CD4-positive, alpha-beta T cell treated with Interleukin-21 for 1 hour (primary cell): ENCODE data around the gene NRM.
"Not testable (repeated sequence)": the region's sequence is repeated elsewhere in the genome, so short reads cannot be mapped to it uniquely, and the experiment has no call there.

Experiments used
- DNase-seq: peaks from one replicate; pipeline ENCODE4 v3.0.0-alpha.2; 2020

NRM gene

GRCh38 chr6:30687659-30688431, 2.9 kb downstream of the NRM start:
- no peak for DNase-seq

DNA sequence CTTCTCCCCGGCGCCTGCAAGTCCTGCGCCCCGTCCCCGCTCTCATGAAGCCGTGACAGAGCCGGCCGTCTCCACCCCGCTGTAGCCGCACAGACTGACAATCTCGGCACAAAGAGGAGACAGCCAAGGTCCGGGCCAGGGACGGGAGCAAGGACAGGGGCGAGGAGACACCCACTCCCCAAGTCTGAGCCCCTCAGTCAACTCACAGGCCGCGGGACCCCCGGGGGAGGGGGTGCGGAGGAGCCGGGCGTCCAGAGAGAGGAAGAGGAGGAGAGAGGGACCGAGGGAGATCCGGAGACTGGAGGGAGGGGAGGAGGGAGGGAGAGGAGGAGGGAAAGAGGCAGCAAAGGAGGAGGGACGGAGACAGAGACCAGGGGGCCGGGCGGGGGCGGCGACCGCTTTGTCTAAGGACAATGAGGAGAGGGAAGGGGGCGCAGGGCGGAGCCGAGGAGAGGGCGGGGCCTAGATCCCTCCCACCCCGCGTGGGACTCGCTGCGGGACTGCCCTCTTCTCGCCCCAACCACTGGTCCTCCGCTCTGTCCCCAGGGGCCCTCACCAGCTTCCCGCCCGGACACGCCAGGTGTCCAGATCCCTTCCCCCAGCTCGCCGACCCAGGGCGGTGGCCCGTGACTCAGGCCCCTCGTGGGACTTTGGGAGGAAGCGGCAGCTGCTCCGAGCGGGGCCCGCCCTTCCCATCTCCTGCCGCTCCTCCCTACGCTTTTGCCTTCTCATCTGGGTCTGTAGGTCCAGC, 3.7 kb downstream of the NRM start:
- peak; percentile 82 for DNase-seq

- peak; percentile 87 for DNase-seq
These were observed 4.5 kb downstream of the NRM start, which contains the start of gene PPP1R18 for GRCh38 chr6:30686009-30686907. Gene PPP1R18, minus strand, starts transcription at chr6:30686645. Its CDS starts 627 bp downstream, at chr6:30686018.

DNA sequence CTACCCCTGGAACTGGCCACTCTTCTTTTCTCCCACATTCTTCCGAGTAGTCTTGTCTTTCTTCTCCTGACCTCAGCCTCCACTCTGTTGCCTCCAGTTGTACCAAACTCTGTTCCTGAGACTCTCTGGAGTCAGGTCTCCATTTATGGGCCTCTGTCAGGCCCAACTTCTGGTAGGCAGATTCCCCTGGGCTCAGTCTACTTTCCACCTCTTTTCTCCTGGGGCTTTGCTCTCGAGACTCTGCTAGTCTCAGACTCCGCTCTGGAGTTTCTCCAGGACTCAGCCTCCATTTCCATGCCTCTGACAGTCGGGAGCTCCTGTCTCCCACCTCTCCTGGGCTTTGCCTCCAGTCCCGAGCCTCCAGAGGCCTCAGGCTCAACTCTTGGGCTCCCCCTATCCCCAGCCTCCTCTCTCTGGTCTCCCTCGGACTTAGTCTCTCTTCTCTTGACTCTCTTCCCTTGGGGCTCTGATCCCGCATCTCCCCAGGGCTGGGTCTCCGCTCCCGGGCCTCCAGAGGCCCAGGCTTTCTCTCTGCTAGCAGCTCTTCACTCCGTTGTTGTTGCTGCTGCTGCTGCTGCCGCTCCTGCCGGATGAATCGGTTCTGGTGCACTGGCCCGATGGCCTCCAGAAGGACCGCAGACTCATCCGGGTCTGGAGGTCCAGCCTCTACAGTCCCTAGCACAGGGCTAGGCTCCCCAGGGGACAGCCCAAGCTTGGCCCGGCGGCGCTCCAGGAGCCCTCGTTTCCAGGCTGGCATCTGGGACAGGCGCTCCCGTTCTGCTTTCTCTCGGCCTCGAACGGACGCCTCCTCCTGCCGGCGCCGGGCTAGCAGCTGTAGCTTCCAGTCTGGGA, 5.4 kb downstream of the NRM start:
- DNase-seq: no peak

DNA sequence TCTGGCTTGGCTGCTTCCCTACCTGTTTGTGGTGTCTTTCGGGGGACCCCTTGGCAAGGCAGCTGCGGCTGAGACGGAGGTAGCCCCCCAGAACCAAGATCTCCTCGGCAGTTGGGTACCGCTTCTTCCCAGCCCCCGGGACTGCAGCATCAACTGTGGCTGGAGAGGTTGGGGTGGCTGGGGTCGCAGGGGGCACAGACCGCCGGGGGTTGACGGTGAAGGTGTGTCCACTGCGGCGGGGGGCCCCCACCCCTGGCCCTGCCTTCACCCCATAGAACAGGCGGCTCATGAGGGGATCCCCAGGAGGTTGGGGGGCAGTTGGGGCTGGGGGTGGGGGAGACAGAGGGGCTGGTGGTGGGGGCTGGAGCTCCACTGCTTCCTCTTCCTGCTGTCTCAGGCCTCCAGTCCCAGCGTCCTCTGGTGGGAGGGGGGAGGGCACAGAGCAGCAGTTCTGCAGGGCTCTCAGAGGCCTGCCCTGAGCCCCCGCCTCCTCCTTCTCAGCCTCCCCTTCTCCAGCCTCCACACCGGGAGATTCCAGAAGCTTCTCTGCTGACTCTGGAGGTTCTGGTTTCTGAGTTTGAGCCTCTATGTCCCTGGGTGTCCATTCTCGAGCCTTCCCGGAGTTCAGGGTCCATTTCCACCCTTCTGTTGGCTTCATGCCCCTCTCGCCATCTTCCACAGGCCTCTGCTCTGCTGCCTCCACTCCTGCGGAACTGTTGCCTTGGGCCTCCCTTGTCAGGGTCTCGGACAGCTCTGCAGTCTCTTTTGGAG, 6.2 kb downstream of the NRM start:
- peak; percentile 68 for DNase-seq

DNA sequence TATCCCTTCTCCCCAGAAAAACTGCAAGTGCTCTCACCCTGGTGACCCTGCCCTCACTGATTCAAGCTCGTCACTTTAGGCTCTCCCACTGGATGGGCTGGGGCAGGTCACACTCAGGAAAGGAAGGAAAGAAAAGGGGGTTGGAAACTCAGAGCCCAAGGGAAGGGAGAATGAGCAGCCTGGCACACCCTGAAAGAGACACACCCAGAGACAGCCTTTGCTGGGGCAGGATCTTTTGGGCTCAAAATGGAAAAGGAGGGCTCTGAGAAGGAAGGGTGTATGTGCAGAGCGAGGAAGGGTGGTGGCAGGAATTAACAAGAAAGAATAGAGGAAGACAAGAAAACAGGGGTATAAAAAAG, 6.8 kb downstream of the NRM start:
- DNase-seq: no peak

DNA sequence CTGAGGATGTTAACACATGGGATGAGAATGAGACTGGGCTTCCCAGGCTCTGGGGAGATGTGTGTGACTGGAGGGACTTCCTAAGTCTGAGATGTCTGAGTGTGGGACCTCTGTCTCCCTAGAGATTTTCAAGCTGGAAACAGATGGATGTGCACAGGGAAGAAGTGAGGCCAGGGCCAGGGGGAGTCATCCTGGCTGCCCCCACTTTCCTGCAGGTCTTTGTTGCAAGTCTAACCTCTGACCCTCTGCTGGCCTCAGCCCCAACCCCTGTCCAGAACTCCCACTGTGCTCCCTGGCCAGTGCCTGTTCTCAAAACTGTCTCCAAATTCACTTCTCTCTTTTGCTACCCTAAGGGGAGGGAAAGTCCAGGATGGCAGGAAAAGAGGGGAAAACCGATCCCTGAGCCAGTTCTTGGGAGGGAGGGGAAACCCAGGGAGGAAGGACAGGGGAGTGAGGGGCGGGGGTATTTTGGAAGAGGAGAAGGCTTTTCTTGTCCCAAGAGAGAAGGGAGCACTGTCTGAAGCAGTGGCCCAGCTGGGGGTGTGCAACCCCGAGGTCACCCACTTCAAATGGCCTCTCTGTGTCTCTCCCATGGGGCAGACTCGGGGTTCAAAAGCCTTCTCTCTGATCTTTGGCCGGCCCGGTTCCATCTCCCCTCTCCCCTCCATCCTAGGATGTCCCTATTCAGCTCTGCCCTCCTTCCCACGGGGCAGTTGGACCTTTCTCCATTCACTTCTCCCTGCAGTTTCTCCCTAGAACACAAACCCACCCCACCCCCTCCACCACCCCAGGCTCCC, 7.4 kb downstream of the NRM start:
- no peak for DNase-seq

- peak; percentile 90 for DNase-seq
These were observed 8.4 kb downstream of the NRM start for GRCh38 chr6:30682143-30683117.

DNA sequence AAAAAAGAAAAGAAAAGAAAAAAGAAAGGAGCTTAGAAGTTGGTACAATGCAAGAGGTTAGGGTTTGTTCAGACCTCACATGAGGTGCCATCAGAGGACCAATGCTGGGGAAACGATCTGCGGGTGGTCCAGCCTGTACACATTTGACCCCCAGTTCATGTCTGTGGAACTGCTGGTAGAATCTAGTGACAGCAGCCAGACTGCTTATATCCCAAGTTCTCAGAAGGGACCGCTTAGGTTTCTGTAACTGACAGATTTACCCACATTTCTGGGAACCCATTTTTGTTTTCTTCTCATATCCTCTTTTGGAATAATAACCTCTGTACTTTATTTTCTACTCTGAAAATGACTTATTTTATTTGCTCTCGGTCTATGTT, 9.0 kb downstream of the NRM start:
- DNase-seq: no peak

GRCh38 chr6:30679765-30680535, 10.8 kb downstream of the NRM start:
- DNase-seq: no peak

DNA sequence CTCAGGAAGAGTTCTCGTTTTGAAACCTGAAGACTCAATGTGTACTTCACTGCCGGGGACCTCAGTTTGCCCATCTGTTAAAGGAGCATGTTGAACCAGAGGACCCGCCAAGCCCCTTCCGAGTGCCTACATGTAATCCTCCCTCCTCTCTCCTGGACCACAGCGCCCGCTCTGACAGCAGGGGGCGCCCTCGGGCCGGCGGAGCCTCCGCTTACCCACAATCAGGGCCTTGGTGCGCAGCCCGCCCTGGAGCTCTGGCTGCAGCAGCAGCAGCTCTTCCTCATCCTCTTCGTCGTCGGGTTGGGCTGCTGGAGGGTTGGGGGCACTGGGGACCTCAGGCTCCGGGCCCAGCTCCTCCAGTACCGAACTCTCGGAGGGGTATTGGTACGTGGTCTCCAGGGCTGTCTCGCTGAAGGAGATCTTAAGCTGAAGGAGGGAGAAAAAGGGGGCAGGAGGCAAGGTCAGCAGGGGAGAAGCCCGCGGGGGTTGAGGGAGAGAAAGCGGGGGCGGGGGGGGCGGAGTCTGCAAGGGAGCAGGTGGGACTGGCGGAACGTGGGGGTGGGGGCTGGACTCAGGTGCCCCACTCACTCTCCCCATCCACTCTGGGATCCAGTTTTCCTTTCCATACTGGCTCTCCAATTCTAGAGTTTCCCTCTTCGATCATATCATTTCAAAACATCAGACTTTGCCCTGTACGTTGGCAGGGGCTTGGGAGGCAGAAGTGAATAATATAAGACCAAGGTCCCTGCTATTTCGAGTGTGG, 11.6 kb downstream of the NRM start:
- peak; percentile 92 for DNase-seq

DNA sequence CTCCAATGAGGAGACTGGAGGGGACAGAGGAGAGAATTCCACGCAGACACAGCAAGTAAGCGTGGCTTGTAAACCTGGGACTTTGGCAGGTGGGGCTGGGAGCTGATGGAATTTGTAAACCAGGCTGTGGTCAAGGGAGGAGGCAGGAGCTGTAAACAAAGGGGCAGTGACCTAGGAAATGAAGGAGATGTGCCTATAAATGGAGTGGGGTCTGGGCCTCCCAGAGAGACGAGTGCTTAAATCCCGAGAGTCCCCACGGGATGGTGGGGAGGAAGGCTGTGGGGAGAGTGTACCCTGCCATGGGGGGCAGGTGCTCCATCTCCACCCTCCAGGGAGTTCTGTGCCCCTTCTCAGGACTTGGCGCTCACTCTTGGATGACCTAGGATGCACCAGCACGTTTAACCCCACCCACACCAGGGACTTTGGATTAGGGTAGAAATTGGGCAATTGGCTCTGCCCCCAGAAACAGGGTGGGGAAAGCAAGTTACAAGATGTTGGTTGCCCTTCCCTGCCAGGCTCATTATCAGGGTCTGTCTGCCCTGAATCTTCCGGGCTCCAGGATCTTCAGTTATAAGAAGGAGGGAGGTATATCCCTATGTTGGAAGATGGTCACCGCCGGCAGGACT, 14.0 kb downstream of the NRM start:
- no peak for DNase-seq

GRCh38 chr6:30672445-30673253, 18.1 kb downstream of the NRM start, which contains the start of gene DHX16:
Gene DHX16, minus strand, starts transcription at chr6:30673006. Its CDS starts 165 bp downstream, at chr6:30672841.
- DNase-seq: peak; percentile 94

- no peak for DNase-seq
These were observed 19.8 kb downstream of the NRM start for GRCh38 chr6:30670760-30671527.

GRCh38 chr6:30666300-30666699, 24.5 kb downstream of the NRM start:
- not testable (repeated sequence) for DNase-seq
